Gastroesophageal sphincter (tissue), 4 donors: ENCODE data around the gene DNAJC5. TPM values are rescaled to one million over a fixed set of nuclear protein-coding genes. Genes with fewer than 3 reads are reported as not detected.

ENCODE experiments used
- ATAC-seq: fragments of 150-250 bp; one replicate; pipeline ENCODE4 v1.9.1; 2016; ENCODE audit warnings: mild to moderate bottlenecking, moderate library complexity
- H3K27ac ChIP-seq, 4 donors: fragments of 200-600 bp; sonication (generic) in 3 of 4; 1 replicate in 3 of 4; 2 replicates in 1 of 4; pipeline ENCODE4 v1.5.1; 2016 to 2019
- H3K27me3 ChIP-seq: fragments of 200-600 bp; sonication (generic); one replicate; pipeline ENCODE4 v1.5.1; 2019
- H3K36me3 ChIP-seq, 2 donors: fragments of 200-600 bp; sonication (generic); one replicate each; pipeline ENCODE4 v1.5.1; 2019; ENCODE audit warnings: control low read depth in 1 of 2
- H3K4me1 ChIP-seq, 3 donors: fragments of 200-600 bp; sonication (generic); 1 replicate in 2 of 3; 2 replicates in 1 of 3; pipeline ENCODE4 v1.5.1; 2016 to 2019; ENCODE audit warnings: control low read depth in 2 of 3
- H3K4me3 ChIP-seq, 2 donors: fragments of 200-600 bp; sonication (generic); one replicate each; pipeline ENCODE4 v1.5.1; 2019; ENCODE audit warnings: mild to moderate bottlenecking in 1 of 2, moderate library complexity in 1 of 2
- H3K9me3 ChIP-seq, 3 donors: fragments of 200-600 bp; sonication (generic); one replicate each; pipeline ENCODE4 v1.5.1; 2017 to 2019; ENCODE audit warnings: control low read depth in 2 of 3
- CTCF ChIP-seq, 4 experiments: fragments of 200-600 bp in 2 of 4; fragments of 450-650 bp in 2 of 4; sonication (generic) in 1 of 4; IDR thresholded peaks; one replicate each; pipeline ENCODE4 v1.5.1; 2017 to 2019; ENCODE audit warnings: antibody characterized with exemption in 4 of 4, mild to moderate bottlenecking in 2 of 4, moderate library complexity in 2 of 4
- EP300 ChIP-seq: sonication (generic); formaldehyde crosslinking; IDR thresholded peaks from one replicate; pipeline ENCODE4 v1.6.1; 2017; ENCODE audit warnings: antibody characterized with exemption, mild to moderate bottlenecking
- POLR2A ChIP-seq, 2 donors: fragments of 450-650 bp; IDR thresholded peaks; one replicate each; pipeline ENCODE4 v1.6.1; 2017; ENCODE audit warnings: antibody characterized with exemption in 2 of 2, mild to moderate bottlenecking in 2 of 2, moderate library complexity in 1 of 2
- POLR2AphosphoS5 ChIP-seq: sonication (generic); formaldehyde crosslinking; IDR thresholded peaks from one replicate; pipeline ENCODE4 v1.6.1; 2017; ENCODE audit warnings: antibody characterized with exemption
- WGBS, 2 donors: methylation state at CpG; one replicate each; pipeline ENCODE4 v1.1.5; 2018; ENCODE audit warnings: low coverage in 1 of 2; 5-methylcytosine and 5-hydroxymethylcytosine counted together
- total RNA-seq, 4 donors: library from RNA; depleted of rRNA; stranded (reverse); fragments of >200 nt; gene quantifications; one replicate each; pipeline ENCODE4 v1.1.0, GENCODE V29; 2016

The DNAJC5 gene
- total RNA-seq, 4 donors from 2014 or later: 44.7 to 70.6 (median 47.6) TPM

- Histone ChIP-seq H3K36me3 (peaks cover 0 to 93% of the 10 kb centered on the region in 2 donors), H3K9me3 (no peaks in the 10 kb centered on the region), H3K4me1 (no peaks in the 10 kb centered on the region), H3K27ac (no peak overlapping the region), H3K27me3 (no peaks in the 10 kb centered on the region), H3K4me3 (no peak overlapping the region)
- no peak for ATAC-seq
- WGBS, 2 donors: no CpG with 5 or more reads among the region's 28 CpGs
- TF ChIP-seq EP300: no peak
- no peak for TF ChIP-seq POLR2AphosphoS5
- TF ChIP-seq POLR2A (IDR thresholded peaks at IDR 0.05): no peak
- no peak for TF ChIP-seq CTCF (IDR thresholded peaks at IDR 0.05)
Observed at GRCh38 chr20:63882257-63883200, 12.4 kb upstream of the DNAJC5 start.

- peaks cover 0 to 93% of the 10 kb centered on the region in 2 donors for H3K36me3 ChIP-seq
Observed at GRCh38 chr20:63883201-63883593, 11.7 kb upstream of the DNAJC5 start.

GRCh38 chr20:63884506-63885263 lies 10.2 kb upstream of the DNAJC5 start:
- TF ChIP-seq POLR2AphosphoS5 (no peak), EP300 (no peak), CTCF (IDR thresholded peaks at IDR 0.05) (no peak), POLR2A (IDR thresholded peaks at IDR 0.05) (no peak)
- Histone ChIP-seq H3K27ac (no peak overlapping the region), H3K4me3 (no peak overlapping the region), H3K27me3 (no peaks in the 10 kb centered on the region), H3K9me3 (no peaks in the 10 kb centered on the region), H3K4me1 (no peaks in the 10 kb centered on the region), H3K36me3 (peaks cover 0 to 94% of the 10 kb centered on the region in 2 donors)
- no peak for ATAC-seq
- WGBS, 2 donors: 78 to 80% methylated on average over 1 to 4 of the region's 21 CpGs

More at GRCh38 chr20:63883201-63883593, 11.7 kb upstream of the DNAJC5 start:
- Histone ChIP-seq H3K27ac (no peak overlapping the region), H3K27me3 (no peaks in the 10 kb centered on the region), H3K4me3 (no peak overlapping the region), H3K4me1 (no peaks in the 10 kb centered on the region), H3K9me3 (no peaks in the 10 kb centered on the region)
- TF ChIP-seq POLR2A (IDR thresholded peaks at IDR 0.05): no peak
- TF ChIP-seq POLR2AphosphoS5: no peak
- no peak for ATAC-seq
- 100% methylated on average over 1 of the region's 6 CpGs; no CpG with 5 or more reads in 1 of the 2 donors for WGBS, 2 donors

- TF ChIP-seq CTCF (IDR thresholded peaks at IDR 0.05) (no peak), POLR2A (IDR thresholded peaks at IDR 0.05) (no peak), POLR2AphosphoS5 (no peak)
- no peak for ATAC-seq
Observed at GRCh38 chr20:63885264-63886053, 9.5 kb upstream of the DNAJC5 start.

GRCh38 chr20:63886054-63886419 lies 8.9 kb upstream of the DNAJC5 start:
- H3K9me3 ChIP-seq: no peaks in the 10 kb centered on the region
- 100% methylated on average over 1 of the region's 14 CpGs; no CpG with 5 or more reads in 1 of the 2 donors for WGBS, 2 donors
- H3K4me1 ChIP-seq: no peaks in the 10 kb centered on the region
- TF ChIP-seq CTCF (IDR thresholded peaks at IDR 0.05) (no peak), POLR2AphosphoS5 (no peak), POLR2A (IDR thresholded peaks at IDR 0.05) (no peak), EP300 (no peak)
- H3K4me3 ChIP-seq: no peak overlapping the region
- H3K27ac ChIP-seq: no peak overlapping the region
- no peaks in the 10 kb centered on the region for H3K27me3 ChIP-seq
- H3K36me3 ChIP-seq: peaks cover 0 to 99% of the 10 kb centered on the region in 2 donors
- ATAC-seq: no peak

More at GRCh38 chr20:63885264-63886053, 9.5 kb upstream of the DNAJC5 start:
- Histone ChIP-seq H3K27me3 (no peaks in the 10 kb centered on the region), H3K4me3 (no peak overlapping the region), H3K27ac (no peak overlapping the region), H3K36me3 (peaks cover 0 to 99% of the 10 kb centered on the region in 2 donors), H3K4me1 (no peaks in the 10 kb centered on the region), H3K9me3 (no peaks in the 10 kb centered on the region)
- 63 to 80% methylated on average over 4 to 6 of the region's 27 CpGs for WGBS, 2 donors
